Measurements from ENCODE around the gene STARD8.
"Not testable (repeated sequence)": the region's sequence is repeated elsewhere in the genome, so short reads cannot be mapped to it uniquely, and the experiment has no call there.

Gene STARD8

DNA sequence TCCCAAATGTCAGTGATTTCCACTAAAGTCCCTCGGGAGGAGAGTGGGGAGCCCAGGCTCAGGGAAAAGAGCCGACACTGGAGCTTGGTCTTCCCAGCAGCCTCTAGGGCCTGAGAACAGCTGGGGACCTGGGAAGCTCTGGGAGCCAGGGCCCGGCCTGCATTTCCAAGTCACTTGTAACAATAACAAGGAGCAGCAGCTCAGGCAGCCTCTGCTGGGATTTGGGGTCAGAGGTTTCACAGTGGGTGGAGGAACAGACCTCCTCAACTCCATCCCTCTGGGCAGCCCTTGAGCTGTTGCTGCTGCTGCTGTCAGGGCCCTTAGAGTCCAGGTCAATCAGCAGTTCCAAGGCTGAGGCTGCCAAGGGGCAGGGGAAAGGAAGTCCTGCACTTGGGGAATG, 11.1 kb downstream of the STARD8 start:
- no peak for DNase-seq

DNA sequence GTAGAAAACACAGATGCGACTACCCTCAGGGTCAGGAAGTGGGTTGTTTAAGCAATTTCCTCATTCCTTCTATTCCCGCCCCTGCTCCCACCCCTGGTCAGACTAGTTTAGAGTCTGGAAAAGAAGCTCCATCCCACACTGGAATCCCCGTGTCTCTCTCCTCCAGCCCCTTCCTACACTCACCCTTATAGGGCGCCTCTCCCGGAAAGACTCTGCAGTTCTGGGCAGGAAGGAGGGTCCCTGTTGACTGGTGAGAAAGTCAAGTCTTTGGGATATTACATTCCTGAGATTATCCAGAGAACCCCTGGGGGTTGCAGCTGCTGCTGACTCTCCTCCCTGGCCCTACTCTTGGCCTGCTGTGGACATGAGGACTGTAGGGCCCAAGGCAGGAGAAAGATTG, 11.9 kb downstream of the STARD8 start:
- no peak for DNase-seq

DNA sequence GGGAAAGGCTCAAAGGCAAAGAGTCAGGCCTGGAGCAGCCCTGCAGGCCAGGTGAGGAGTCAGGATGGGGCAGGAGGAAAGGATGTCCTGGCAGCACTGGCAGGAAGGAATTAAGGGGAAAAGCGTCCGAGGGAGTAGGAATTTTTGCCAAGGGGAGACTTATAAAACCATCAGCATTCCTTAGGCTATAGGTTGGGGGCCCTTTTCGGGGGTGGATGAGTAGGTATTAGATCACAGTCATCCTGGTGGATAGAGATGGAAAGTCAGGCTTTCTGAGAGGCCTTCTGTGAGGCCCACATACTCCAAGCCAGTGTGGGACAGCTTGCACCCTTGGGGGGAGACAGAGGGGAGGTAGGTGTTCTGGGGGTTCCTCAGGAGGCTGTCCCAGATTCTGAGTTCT, 12.3 kb downstream of the STARD8 start:
- no peak for DNase-seq

DNA sequence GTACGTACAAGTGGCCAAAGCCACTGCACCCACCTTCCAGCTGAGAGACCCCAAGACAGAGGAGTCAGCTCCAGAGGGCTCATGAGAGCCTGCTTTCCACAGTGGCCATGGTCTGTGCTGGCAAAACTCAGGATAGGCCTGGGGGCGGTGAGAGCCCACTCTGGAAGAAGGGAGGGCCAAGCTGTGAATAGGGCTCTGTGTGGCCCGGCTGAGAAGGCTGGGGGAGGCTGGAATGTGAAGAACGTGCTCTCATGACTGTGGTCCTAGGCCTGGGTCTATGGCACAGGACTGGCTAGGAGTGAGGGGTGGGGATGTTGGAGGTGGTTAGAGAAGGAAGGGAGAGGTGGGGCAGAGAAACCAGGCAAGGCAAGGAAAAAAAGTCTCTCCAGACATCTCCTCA, 13.3 kb downstream of the STARD8 start:
- DNase-seq: no peak

GRCh38 chrX:68665502-68665901, 18.0 kb downstream of the STARD8 start:
- DNase-seq: no peak

- DNase-seq: no peak
Observed at GRCh38 chrX:68666580-68666979, 19.1 kb downstream of the STARD8 start.

DNA sequence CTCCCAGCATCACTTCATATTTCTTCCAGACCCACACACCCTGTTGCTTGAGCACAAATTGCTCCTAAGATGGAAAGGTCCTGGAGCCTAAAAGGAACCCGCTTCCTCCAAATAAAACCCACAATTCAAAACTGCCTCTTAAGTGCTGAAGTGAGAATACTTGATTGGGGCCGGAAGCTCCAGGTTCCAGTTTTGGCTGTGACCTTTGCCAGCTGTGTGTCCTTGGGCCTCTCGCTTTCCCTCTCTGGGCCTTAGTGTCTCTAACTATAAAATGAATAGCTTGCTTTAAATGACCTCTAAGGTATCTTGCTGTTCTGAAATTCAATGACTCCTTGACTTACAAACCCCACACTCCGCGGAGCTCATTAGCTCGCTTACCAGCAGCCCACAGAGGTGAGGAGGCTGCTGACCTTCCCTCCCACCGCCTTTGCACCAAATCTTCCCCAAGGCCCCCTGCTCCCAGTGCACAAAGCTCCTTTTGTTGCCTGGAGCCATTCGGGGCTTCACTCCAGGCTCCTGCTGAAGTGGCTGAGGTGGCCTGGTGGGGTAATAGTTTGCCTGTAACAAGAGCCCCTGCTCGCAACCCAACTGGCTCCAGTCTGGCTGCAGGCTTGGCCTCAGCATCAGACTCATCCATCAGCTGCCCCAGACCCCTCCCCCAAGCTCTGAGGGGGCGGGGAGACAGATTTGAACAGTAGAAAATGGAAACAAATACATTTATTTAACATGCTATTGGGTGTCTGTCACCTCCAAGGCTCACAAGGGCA, 21.8 kb downstream of the STARD8 start:
- DNase-seq: no peak

- DNase-seq: no peak
Observed at GRCh38 chrX:68669871-68670270, 22.4 kb downstream of the STARD8 start.

GRCh38 chrX:68671221-68671620, 23.8 kb downstream of the STARD8 start:
- DNase-seq: no peak

GRCh38 chrX:68672581-68673318, 25.3 kb downstream of the STARD8 start:
- no peak for DNase-seq

DNA sequence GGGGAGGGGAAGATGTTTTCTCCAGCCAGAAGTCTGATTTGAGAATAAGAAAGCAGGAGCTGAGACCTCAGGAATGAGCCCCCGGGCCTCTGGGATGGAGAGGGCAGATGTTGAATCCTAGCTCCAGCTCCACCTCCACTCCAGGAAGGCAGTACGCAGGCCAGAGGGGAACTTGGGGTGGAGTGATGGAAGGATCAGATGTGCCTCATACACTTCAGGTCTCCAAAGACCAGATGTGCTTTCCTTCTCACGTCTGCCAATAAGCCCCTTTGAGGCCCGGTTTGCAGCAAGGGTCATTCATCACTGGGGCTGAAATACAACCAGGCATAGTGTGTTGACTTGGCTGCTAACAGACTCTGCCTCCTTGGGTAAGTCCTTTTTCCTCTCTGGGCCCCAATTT, 28.1 kb downstream of the STARD8 start:
- no peak for DNase-seq

- DNase-seq: no peak
Observed at GRCh38 chrX:68676335-68676734, 28.9 kb downstream of the STARD8 start.

- DNase-seq: no peak
Observed at GRCh38 chrX:68677998-68678397, 30.5 kb downstream of the STARD8 start.

DNA sequence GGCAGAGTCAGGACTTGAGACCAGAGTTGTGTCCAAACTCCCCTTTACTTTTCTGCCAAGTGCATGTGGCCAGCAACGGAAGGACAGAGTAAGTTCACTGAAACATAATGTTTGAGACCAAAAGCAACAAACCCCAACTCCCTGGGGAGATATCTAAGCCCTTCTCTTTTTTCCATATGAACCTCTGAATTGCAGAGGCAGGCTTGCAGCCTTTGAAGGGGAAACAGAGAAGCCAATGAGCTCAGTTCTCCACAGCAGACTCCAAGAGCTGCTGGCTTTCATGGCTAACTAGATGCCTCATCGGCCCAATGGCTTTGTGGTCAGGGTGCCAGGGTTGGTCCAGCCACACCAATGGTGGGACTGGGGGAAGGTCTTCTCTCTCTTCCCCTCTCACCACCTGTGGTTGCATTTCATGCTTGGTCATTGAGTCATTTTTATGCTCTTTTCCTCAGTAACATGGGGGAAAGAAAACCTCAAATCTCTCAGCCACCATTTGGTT, 34.0 kb downstream of the STARD8 start:
- DNase-seq: no peak

GRCh38 chrX:68682790-68683189, 35.3 kb downstream of the STARD8 start:
- DNase-seq: no peak

- DNase-seq: no peak
Observed at GRCh38 chrX:68683580-68683979, 36.1 kb downstream of the STARD8 start.

DNA sequence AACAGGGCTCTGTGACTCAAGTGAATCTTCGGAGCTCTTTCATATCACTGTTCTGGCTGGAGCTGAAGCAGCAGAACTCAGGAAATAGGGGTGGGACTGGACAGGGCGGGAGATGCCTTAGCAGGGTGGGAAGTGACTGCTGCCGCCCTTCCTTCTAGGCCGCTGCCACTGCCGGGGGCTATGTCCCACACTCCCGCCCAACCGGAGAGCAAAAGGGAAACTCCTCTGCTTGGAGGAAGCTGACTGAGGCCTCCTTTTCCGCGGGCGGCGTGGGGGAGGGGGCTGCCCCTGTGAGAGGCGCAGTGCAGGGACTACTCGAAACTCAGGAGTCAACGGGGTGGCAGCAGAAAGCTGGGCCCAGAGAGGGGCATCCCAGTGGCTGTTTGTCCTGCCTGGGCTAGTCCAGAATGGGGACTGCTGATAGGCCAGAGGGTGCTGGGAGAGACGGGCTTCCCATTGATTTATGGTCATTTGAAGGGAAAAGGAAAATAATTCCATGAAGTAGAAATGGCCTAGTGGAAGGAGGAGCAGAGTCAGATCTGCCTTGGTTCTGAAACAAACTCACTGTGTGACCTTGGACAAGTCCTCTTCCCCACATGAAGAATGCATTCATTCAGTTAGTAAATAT, 36.9 kb downstream of the STARD8 start:
- DNase-seq: peak; percentile 2

- no peak for DNase-seq
Observed at GRCh38 chrX:68684919-68685304, 37.4 kb downstream of the STARD8 start.

DNA sequence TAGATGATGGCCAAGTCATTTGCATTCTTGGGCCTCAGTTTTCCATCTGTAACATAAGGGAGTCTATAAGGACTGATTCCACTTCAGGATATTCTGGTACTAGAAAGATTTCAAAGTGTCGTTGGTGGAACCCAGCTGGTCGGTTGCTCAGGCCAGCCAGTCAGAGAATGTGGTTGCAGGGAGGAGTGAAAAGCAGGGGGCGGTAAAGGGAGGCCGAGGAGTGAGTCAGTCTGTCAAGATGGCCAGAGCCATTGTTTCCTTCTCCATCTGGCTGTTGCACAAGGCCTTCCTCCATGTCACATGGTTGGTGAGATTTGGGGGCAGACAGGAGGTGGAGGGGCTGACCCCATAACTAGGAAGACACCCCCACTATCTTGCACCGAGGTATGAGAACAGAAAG, 38.2 kb downstream of the STARD8 start:
- DNase-seq: peak; percentile 10

- no peak for DNase-seq
Observed at GRCh38 chrX:68686097-68686977, 38.9 kb downstream of the STARD8 start.

DNA sequence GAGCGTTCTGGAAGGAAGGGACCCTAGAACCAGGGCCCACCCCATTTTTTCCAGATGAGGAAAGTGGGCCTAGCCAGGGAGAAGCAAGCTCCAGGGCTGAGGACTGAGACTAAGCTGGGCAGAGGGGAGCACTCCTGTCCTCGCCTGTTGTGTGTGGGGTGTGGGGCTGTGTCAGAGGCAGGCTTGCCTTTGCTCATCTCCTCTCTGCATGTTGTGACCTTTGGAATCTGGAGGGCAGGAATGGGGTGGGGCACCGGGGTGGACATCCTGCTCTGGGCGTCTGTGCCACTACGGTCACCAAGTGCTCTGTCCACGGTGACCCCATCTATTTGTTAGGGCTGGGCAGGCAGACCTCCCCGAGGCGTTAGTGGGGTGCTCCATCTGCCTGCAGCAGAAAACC, 41.5 kb downstream of the STARD8 start:
- DNase-seq: not testable (repeated sequence)

GRCh38 chrX:68690936-68691501, 43.6 kb downstream of the STARD8 start:
- DNase-seq: no peak

DNA sequence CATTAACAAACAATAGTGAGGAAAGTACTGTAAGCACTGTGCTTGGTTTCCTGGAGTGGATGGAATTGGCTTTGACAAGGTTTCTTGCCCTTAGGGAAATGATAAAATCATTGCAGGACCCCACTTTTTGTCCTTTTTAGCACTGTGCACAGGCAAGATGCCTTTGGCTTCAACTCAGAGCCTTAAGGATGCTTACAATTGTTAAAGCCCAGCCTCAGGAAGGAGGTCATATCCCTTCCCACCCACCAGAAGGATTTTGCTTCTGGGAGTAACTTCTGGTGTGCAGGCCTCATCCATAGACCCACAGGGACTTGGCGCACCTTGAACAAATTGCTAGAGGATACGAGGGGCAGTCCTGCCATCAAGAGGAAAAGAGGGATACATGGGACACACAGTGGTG, 44.5 kb downstream of the STARD8 start:
- no peak for DNase-seq
